Measurements from ENCODE around the gene POU4F2.

Gene POU4F2, protein sequence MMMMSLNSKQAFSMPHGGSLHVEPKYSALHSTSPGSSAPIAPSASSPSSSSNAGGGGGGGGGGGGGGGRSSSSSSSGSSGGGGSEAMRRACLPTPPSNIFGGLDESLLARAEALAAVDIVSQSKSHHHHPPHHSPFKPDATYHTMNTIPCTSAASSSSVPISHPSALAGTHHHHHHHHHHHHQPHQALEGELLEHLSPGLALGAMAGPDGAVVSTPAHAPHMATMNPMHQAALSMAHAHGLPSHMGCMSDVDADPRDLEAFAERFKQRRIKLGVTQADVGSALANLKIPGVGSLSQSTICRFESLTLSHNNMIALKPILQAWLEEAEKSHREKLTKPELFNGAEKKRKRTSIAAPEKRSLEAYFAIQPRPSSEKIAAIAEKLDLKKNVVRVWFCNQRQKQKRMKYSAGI

DNA sequence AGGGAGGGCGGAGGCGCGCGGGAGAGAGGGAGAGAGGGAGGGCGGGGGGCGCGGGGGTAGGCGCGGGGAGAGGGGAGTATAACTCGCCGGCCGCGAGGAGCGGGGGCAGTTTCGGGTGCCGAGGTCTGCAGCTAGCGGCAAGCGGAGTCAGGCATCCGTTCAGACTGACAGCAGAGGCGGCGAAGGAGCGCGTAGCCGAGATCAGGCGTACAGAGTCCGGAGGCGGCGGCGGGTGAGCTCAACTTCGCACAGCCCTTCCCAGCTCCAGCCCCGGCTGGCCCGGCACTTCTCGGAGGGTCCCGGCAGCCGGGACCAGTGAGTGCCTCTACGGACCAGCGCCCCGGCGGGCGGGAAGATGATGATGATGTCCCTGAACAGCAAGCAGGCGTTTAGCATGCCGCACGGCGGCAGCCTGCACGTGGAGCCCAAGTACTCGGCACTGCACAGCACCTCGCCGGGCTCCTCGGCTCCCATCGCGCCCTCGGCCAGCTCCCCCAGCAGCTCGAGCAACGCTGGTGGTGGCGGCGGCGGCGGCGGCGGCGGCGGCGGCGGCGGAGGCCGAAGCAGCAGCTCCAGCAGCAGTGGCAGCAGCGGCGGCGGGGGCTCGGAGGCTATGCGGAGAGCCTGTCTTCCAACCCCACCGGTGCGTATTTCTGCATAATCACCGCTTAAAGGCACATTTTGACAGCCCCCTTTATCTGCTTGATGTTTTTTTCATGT is at the start of gene POU4F2:
POU4F2 (plus strand) TSS at position 108 of the 720 bp plus-strand sequence; CDS start at position 356, 248 bp downstream.
- no peak for DNase-seq (ENCODE audit: low read depth)

DNA sequence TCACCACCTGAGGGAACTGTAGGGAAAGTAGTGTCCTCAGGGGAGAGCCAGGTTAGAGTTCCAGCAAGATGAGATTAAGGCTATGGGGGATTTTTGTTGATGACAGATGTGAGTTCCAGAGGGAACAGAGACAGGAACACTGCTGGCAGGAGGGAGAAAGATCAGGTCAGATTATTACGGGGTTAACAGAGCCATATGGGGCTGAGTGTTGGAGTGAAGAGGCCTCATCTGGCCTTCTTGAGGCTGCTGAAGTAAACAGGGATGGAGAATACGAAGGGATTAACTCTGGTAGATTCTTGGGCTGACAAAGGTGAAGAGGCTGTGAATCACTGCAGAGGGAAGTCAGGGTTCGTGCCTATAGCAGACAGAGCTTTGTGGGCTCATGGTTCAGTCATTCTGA is 47.9 kb upstream of the POU4F2 start:
- no peak for DNase-seq (ENCODE audit: low read depth)

DNA sequence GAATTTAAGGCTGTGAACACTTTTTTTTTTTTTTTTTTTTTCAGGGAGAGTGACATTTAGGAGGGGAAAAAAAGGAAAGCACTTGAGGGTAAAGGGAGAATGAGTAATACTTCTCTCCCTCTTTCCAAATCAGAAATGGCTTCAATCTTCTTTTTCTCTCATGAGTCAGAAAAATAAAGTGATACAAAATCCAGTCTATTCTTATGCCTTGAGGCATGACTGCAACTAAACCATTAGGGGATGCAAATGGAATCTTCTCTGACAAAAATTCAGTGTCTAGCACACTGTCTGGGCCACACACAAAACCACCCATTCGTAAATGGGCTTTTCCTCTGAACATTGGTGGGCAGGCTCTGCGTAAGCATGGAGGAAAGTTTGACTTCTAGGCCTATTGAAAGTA is 46.7 kb upstream of the POU4F2 start:
- DNase-seq (ENCODE audit: low read depth) = no peak

DNA sequence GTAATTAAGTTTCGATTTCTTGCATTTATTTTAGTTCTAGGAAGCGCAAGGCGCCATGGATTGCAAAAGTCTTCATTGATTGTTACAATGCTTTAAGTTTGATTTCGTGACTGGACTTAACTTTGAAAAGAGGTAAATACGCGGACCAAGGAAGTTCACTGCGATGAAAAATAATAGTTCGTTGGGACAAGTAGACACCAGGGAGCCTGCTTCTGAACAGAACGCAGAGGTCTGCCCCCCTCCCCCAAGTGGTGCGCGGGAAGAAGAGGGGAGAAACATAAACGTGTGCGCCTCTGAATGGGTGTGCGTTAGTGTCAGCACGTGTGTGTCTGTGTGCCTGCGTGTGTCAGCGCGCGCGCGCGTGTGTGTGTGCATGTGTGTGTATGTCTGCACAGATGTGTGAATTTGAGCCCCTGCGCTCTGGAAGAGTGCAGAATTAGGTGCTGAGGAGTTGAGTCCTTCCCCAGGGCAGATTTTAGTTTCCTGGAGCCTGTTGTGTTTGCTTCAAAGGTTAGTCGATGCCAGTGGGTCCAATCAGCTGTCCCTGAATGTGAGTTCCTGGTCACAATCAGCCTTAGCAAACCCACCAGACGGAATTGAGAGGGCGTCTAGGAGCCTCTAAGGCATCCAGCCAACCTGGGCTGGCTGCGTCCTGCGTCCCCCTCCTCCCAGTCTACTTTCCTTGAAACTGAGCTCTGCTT is 5.8 kb upstream of the POU4F2 start:
- no peak for DNase-seq (ENCODE audit: low read depth)

DNA sequence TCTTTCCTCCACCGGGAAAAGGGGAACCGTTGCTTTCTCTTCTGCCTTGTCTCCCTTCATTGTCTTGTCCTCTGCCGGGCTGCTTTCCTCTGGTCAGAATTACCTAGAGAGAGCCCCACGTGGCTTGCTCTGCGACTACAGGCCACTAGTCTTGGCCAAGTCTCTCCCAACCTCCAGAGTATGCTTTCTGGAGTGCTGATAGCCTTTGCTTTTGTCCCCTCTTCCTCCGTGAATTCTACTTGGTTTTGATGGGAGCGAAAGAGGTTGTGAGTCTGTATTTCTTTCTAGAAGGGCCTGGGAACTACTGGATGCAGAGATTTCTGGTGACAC is 5.3 kb upstream of the POU4F2 start:
- no peak for DNase-seq (ENCODE audit: low read depth)

DNA sequence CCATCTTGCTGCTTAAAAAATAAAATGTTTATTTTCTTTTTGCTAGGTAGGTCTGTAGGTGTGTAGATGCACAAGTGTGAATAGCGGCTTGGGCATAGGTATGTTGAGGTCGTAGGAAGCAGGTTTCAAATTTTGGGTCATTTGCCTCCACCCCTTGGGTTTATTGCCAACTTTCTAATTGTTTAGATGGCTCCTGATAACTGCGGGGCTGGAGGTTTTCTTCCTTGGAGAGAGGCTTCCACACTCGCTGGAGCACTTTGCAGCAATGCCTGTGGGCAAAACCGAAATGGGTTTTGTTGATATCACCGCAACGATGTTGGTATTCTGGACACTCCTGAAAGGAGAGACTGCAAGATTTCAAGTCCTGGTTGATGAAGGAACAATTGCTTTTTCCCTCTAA is 3.9 kb upstream of the POU4F2 start:
- DNase-seq (ENCODE audit: low read depth) = no peak

DNA sequence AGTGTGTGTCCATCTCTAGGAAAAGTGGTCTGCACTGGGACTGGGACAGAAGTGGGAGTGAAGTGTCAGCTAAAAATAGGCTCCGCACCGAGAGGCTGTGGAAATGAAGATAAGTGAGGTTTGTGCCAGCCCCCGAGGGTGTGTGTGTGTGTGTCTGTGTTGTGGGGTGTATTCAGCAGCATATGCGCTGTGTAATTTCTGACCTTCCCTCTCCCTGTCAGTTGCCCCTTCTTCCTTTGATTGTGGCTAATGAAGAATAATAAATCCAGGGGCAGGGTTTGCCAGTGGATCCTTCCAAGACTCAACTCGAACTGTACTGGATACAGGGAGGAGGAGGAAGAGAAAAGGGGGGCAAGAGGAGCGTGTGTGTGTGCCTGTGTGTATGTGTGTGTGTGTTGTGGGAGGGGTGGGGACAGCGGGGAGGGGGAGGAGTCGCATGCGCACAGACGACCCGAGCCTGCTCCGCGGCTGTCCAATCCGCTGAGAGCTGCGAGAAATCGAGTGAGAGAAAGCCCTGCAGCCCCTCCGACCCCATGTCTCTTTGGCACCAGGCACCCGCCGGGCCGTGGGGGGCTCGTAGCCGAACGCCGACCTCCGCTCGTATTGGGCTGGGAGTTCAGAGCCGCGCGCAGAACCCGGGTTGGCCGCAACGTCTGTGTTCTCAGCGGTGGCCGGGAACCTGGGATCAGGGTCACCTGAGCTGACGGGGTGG is 916 bp upstream of the POU4F2 start:
- DNase-seq (ENCODE audit: low read depth) = no peak

DNA sequence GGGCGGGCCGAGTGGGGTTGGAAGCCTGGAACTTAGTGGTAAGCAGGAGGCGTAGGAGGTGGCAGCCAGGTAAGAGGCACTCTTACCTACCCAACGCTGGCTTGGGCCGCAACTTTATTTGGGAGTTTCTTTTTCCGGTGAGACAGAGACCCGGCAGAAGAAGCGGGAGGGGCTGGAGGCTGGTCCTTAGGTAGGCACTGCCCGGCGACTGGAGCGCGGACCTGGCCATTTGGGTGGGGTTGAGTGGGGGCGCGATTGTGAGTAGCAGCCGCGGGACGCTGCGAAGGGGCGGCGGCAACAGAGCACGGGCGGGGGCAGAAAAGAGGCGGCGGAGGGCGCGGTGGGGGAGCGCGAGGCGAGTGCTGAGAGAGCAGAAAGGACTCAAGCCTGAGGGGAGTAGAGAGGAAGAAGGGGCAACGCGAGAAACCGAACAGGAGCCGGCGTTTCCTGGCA is 334 bp upstream of the POU4F2 start:
- DNase-seq (ENCODE audit: low read depth) = no peak

DNA sequence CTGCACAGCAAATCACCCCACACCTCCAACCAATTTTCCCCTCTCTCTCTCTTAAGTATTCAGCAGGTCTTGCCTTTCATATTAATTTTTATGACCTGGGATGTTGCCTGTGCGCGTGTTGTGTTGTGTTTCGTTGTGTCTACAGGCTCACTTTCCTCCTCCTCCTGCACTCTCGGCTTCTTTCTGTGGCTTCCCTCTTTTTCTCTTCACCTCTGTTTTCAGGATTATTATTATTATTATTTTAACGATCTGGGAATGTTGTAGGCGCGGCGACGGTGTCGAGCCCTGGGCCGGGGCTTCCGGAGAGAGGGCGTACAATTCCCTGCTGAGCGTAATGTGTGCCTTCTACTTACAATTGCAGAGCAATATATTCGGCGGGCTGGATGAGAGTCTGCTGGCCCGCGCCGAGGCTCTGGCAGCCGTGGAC is 826 bp downstream of the POU4F2 start:
- no peak for DNase-seq (ENCODE audit: low read depth)

DNA sequence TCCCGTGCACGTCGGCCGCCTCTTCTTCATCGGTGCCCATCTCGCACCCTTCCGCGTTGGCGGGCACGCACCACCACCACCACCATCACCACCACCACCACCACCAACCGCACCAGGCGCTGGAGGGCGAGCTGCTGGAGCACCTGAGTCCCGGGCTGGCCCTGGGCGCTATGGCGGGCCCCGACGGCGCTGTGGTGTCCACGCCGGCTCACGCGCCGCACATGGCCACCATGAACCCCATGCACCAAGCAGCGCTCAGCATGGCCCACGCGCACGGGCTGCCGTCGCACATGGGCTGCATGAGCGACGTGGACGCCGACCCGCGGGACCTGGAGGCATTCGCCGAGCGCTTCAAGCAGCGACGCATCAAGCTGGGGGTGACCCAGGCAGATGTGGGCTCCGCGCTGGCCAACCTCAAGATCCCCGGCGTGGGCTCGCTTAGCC is 1.4 kb downstream of the POU4F2 start:
- DNase-seq (ENCODE audit: low read depth) = no peak

DNA sequence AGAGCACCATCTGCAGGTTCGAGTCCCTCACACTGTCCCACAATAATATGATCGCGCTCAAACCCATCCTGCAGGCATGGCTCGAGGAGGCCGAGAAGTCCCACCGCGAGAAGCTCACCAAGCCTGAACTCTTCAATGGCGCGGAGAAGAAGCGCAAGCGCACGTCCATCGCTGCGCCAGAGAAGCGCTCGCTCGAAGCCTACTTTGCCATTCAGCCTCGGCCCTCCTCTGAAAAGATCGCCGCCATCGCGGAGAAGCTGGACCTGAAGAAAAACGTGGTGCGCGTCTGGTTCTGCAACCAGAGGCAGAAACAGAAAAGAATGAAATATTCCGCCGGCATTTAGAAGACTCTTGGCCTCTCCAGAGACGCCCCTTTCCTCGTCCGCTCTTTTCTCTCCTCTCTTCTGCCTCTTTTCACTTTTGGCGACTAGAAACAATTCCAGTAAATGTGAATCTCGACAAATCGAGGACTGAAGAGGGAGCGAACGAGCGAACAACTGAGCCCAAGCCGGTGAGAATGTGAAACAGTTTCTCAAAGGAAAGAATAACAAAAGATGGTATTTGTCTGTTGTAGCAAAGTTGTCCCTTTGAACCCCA is 1.9 kb downstream of the POU4F2 start:
- DNase-seq (ENCODE audit: low read depth) = no peak

DNA sequence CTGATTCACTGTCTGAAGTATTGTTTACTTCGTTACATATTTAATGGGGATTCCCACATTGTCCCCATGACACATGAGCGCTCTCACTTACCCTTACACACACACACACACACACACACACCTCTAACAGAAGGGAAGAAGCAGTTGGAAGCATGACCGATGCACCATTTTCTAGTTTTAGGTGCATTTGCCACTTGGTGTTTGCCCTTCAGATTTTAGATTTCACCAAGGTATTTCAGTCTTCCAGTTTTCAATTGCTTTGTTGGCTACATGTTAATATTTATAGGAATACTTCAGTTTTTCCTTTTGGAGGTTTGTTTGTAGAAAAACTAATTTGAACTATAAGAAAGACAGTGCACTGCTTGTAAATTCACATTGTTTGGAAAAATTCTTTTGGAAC is 3.1 kb downstream of the POU4F2 start:
- no peak for DNase-seq (ENCODE audit: low read depth)

DNA sequence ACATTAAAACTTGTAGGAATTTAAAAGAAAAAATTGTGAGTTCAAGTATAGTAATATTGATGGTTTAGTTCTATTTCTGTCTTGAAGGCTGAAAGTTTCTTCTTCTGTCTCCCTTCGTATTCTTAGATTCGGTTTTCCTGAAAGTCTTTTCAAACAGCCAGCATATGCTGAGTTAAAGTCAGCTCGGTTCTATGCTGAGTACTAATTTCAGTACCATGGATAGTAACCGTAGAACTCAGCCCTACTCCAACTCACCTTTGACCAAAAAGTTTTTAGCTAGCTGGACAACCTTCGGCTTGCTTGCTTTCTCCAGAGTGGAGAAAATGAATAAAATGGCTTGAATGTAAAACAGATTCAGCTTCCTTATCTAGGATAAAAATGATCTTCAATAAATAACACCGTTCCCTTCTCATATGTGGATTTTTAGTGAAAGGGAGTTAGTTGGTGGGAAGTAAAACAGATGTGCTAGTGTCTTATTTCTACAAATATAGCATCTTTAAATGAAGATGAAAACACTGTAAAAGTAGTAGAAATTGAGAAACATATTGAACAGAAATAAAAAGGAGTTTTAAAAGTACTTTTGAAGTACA is 5.2 kb downstream of the POU4F2 start:
- no peak for DNase-seq (ENCODE audit: low read depth)

DNA sequence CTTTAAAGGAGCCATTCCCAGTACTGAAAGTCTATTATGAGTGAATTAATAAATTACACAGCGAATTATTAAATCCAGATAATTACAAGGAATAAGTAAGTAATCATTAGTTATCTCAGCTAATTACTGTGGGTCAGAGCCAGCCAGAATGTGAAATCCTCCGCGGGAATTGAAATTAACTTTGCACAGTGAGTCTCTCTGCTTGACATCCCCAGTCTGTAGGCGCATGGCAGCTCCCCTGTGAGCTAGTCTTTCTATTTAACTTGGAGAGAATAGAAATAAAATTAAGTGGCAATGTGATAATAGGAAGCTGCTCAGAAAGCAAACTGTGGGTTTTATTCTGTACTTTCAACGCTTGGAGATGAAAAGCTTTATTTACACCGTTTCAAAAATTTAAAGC is 7.2 kb downstream of the POU4F2 start:
- DNase-seq (ENCODE audit: low read depth) = no peak

DNA sequence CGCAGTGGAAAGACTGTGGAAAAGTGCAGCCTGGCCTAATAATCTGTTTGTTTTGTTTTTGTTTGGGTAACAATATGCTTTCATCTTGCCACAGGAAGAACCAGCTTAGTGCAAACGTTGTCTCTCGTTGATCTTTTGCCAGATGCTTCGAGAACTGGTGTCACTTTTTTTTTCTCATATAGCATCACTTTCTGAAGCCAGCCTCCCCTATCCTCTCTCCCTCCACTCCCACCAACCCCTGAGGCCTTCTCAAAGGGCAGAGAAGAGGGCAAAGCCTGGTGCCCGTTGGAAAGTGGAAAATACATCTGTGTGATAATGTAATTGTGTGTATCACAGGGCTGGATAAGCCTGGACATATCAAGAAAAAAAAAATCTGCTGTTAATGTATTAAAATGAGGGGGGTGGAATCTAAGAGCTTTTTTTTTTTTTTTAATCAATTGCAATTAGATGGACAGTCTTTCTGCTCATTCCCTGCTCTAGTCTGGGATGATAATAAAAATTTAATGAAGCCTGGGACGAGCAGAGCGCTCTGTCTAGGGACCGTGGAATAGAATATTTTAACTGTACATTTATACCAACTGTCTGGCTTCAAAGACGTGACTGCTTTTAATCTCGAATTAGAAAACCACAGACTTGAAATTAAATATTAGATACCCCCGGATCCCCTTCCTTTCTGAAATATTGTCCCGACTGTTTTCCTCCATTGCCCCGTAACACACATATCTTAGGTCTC is 8.1 kb downstream of the POU4F2 start:
- DNase-seq (ENCODE audit: low read depth) = no peak

DNA sequence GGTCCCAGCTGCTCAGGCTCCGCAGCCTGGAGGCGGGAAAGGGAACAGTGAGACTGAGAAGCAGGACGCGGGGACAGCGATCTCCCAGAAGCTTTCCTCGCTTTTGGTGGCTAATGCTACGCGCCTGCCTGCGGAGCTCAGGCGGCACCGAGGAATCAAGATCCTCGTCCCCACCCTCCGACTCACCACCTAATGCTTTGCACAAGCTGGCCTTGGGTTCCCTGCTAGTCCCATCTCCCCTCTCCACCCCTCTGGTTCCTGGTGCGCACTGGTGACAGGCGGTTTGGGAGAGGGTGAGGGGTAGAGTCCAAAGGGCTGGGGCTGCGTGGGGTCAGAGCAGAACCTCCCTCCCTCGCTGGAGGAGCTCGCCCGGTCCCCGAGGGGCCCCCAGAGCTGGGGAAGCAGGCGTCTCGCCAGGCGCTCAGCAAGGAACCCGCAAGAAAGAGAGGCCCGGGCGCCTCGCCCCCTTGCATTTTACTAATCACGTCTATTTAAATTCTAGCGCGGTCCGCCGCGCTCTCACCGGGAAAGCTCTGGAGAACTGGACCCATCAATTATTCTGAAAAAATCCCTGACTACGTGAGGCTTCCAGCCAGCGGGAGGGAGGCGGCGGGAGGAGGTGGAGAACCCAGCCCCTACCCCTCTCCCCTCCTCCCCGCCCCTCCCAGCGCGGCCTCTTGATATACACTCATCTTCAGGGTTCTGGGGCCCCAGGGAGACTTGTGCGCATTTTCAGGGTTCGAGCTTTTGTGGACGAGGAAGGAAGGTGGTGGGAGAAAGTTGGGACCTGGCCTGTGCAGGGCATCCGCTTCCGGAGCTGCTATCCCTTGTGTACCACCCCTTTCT is 9.1 kb downstream of the POU4F2 start:
- no peak for DNase-seq (ENCODE audit: low read depth)

DNA sequence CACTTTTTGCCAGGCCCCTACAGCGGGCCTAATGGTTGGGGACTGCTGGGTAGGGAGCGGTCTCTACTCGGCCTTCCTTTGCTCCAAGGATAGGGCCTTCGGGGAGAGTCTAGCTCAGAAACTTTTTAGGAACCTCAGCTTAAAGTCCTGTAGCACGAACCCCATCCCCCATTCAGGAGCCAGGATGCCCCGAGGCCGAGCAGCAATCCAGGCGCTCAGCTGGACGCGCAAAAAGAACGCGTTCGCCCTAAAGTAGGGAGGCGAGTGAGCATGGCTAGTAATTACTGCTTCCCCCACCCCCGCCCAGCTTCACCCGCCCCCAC is 9.7 kb downstream of the POU4F2 start:
- no peak for DNase-seq (ENCODE audit: low read depth)

DNA sequence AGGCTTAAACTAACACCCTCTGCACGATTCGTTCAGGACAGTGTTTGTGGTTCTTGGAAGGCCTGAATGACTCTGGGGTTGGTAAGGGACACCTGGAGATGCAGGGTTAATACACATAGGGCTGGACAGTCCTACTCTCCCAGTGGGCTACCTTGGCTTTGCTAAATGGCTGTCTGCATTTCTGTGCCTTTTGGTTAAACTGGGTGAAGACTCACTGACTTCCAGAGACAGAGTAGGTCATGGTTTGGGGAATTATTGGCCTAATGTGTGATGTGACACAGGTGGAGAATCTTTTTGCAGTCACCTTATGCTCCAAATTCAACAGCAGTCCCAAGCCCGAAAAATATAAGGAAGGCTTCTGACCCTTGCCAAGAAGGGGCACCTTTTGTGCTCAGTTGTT is 10.5 kb downstream of the POU4F2 start:
- DNase-seq (ENCODE audit: low read depth) = no peak

DNA sequence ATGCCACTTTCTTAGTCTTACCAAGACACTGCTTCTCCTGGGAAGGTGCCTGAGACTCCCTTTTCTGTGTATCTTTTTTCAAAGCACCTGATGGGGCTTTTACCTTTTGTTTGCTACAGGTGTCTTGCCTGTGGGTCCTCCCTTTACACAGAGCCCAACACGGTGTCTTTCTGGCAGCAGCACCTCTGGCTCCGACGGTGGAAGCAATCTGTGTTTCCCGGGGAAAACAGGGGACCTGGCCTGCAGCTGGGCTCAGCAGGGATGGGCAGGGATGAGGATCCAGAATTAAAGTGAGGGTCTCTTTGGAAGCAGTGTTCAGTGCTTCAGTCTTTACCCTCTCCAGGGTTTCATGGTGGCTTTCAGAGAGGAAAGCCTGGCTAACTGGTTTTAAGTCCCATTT is 11.3 kb downstream of the POU4F2 start:
- no peak for DNase-seq (ENCODE audit: low read depth)
